ENCODE measurements around the gene USP54.

DNA sequence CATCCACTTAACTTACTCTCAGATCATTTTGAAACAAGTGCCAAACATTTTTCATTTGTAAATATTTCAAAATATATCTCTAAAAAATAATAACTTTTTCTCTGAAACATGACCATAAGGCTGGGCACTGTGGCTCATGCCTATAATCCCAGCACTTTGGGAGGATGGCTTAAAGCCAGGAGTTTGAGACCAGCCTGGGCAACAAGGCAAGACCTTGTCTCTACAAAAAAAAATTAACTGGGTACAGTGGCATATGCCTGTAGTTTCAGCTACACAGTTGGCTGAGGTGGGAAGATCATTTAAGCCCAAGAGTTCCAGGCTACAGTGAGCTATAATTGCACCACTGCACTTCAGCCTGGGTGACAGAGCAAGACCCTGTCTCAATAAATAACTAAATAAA, 36.4 kb downstream of the USP54 start:
- TF ChIP-seq CTCF (IDR thresholded peaks at IDR 0.05) (no peak), POLR2A (IDR thresholded peaks at IDR 0.05) (no peak)

Data from Peyer's patch (tissue), 4 donors.